H1 (cell line): ENCODE data around the gene KLRD1.

ENCODE experiments used
- CTCF ChIP-seq, 3 experiments: IDR thresholded peaks; 1 replicate in 2 of 3; 2 replicates in 1 of 3; pipeline versions ENCODE4 v1.5.1 to v1.6.1; 2011; ENCODE audit warnings: low read length in 3 of 3, mild to moderate bottlenecking in 3 of 3, inconsistent platforms in 2 of 3, low read depth in 1 of 3, moderate library complexity in 1 of 3; ENCODE audit not compliant: insufficient read depth in 1 of 3; ENCODE audit errors: control extremely low read depth in 1 of 3
- EZH2 ChIP-seq: fragments of 200-600 bp; sonication (generic); IDR thresholded peaks from 2 replicates; pipeline ENCODE4 v1.7.1; 2012; ENCODE audit warnings: low read depth, mild to moderate bottlenecking, moderate library complexity, low read length, inconsistent platforms; ENCODE audit not compliant: severe bottlenecking
- NRF1 ChIP-seq: IDR thresholded peaks from 2 replicates; pipeline ENCODE4 v1.6.1; 2011; ENCODE audit warnings: mild to moderate bottlenecking, low read depth, low read length, improper control_type of control experiment

- TF ChIP-seq EZH2 (no peak), CTCF (IDR thresholded peaks at IDR 0.05; ENCODE audit: control extremely low read depth in 1 of 3, insufficient read depth in 1 of 3, low read depth in 1 of 3, low read length in 3 of 3) (no peak), NRF1 (no peak)
Measured at GRCh38 chr12:10291030-10291429, 16.6 kb upstream of the KLRD1 start.
